ENCODE measurements around the gene KCNQ5.

KCNQ5 gene

DNA sequence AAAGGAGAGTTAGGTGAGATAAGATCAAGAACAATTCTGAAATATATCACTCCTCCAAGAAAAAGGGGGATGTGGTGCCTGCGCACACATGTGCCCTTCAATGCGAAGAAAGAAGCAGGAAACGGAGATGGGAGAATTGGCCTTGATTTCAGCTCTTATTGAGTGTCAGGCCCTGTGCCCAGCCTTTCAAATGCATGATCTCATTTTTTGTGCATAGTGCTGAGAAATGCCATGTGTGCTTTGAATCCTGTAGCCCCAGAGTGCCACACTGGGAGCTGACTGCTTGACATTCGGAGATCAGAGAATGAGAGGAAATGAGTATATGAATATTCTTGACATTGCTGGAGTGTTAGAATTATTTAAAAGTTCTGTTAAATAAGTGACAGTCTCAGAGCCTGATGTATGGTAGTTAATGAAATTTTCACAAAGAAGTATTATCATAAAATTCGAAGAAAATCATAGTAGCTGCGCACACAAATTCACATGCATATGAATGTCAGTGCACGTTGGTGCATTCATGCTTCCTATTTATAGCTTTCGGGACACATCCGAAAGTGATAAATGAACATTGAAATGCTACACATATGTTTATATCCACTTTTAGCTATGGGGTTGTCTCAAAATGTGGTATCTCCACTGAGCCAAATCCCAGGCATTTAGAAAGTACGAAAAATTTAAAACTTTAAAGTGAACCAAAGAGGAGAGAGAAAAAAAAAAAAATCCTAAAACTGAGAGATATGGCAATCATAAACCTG lies 172.0 kb downstream of the KCNQ5 start:
- no peak for DNase-seq (ENCODE audit: low spot score)

DNA sequence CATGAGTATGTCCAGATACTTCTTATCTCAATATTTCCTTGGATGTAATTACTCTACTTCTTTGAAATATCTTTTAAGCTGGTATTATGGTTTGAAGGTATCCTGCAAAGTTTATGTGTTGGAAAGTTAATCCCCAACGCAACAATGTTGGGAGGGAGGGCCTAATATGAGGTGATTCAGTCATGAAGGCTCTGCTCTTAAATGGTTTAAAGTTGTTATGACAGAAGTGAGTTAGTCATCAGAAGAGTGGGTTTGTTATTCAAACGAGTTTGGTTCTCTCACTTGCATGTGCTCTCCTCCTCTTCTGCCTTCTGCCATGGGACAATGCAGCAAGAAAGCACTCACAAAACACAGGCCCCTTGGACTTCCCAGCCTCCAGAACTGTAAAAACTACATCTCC lies 176.3 kb downstream of the KCNQ5 start:
- DNase-seq (ENCODE audit: low spot score) = no peak

DNA sequence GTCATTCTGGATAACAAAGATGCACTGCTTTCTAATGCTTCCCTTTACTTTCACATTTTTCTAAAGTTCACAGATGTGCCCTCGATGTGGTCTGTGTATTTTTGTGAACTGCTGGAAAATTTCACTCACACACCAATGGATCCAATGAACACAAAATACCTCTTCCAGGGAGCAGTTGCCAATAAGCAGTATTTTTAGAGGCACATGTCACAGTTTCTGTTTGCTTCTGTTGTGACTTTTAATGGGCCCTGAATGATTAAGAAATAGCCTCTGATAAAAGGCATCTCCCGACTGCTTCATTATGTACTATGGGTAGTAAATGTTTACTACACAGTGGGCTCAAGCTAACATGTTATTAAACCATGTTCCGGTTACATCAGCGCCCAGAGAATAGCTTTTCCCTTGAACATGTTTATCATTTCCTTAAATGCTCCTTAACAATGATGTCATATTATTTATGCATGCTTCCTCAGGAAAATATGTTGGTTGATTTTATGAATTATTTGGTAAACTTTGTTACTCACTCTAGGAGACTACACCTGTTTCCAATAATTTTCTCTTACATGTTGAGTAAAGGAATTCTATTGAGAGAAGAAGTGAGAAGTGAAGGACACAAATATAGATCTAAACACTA lies 188.0 kb downstream of the KCNQ5 start:
- DNase-seq (ENCODE audit: low spot score) = no peak

DNA sequence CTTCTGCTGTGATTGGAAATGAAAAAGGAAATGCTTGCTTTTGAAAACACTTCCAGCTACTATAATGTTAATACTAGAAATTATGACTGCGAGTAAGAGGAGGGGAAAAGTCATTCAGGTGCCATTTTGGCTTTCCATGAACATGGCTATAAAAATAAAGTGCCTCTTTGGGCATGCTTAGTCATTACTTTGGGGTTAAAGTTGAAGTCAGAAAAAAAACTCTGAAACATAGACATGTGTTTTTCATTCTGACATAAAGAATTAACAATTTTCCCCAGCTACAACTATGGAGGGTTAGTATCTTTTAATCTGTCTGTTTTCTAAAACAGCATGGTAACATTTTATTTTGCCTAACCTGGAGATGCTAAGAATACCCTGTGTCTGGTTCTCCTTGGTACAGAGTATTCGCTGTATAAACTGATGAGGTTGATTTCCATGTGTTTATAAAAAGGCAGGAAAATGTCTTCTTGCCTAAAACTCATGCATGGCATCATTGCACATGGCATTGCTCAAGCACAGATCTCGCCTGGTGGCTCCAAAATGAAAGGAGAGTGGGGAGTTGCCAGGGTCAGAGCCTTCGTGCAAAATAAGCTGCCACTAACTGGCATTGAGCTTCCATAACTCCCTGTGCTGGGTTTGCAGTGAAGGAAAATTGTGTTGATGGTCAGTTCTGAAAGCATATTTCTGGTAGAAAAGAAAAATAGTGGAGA lies 188.9 kb downstream of the KCNQ5 start:
- no peak for DNase-seq (ENCODE audit: low spot score)

DNA sequence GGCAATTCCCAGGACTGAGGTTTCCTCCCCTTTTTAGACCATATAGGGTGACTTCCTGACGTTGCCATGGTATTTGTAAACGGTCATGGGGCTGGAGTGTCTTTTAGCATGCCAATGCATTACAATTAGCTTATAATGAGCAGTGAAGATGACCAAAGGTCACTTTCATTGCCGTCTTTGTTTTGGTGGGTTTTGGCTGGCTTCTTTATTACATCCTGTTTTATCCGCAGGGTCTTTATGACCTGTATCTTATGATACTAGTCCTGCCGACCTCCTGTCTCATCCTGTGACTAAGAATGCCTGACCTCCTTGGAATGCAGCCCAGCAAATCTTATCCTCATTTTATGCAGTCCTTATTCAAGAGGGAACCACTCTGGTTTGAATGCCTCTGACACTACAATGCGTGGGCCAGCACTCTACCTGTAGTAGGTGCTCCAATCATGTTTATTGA lies 190.1 kb downstream of the KCNQ5 start:
- DNase-seq (ENCODE audit: low spot score) = no peak

DNA sequence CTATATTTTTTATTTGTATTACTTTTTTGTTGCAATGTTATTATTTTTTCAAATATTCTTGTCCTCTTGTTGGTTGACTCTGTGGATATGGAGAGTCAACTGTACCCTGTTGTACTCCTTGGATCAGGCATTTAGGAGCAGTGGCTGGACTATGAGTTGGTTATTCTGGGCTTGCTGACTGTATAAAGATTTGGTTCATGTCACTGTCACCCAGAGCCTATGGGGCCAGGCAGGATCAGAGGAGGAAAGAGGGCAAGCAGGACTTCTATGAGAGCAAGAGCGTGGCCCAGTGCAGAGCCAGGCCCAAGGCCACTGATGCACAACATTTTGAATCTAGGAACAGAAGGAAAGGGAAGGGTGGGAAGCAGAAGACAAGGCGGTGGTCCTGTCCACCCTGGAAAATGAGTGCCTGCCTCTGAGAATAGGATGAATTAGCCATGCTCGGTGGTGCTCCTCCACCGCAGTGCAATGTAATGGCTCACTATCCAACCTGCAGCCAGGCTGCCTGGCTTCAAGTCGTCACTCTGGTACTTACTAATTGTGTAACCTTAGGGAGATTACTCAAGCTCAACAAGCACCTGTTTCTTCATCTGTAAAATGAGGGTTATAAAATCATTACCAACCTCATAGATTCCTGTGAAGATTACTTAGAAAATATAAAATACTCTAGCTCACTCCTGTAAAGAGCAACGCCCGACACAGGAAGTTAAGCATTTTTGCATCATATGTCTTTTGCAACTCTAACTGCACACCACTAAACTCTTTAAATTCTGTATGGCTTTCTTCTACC lies 192.1 kb downstream of the KCNQ5 start:
- no peak for DNase-seq (ENCODE audit: low spot score)

DNA sequence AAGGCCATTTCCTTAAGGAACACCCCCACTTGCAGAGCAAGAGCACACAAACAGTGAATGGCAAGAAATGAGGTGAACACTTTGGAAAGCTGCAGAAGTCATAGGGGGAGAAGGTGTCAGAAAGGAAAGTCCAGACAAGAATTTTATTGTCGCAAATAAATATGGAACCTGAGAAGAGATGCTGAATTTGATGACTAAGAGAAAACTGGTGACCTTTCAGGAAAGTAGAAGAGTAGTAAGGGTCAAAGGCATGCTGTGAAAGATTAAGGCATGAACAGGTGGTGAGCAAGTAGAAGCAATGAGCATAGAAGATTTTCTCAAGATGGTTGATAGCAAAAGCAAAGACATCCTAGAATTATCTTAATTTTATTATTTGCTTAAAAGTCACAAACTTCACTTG lies 194.2 kb downstream of the KCNQ5 start:
- no peak for DNase-seq (ENCODE audit: low spot score)

DNA sequence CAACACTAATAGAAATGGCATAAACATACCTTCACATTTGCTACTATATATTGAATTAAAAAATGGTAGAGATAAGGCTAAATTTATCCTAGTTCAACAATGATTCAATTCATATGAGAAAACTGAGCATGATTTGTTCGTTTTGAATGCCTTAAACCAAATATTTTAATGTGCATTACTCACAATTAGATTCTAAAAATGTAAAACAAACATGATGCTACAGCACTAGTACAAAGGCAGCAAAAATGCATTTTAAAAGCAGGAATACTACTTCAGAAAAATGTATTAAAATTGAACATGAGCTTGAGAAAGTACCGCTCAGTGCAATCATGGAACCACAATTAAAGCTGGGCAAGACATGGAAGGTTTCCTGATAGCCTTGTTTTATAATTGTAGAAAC lies 195.3 kb downstream of the KCNQ5 start:
- no peak for DNase-seq (ENCODE audit: low spot score)

DNA sequence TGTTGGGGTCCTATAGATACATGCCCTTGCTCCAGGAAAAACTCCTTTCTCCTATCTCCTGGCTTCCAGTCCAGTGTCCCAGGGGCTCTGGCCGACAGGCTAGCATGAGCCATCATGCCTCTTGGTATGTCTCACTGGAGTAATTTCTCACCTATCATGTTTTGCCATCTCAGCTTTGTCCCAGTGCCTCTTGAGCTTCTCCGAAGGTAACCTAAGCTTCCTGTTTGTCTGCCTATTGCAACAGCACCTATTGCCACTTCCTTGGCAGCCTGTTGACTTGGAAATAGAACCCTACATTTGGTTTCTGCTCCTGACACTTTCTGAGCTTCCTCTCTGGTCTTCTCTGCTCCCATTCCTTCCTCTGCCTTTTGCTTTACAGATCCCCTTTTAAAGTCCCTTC lies 197.7 kb downstream of the KCNQ5 start:
- no peak for DNase-seq (ENCODE audit: low spot score)

DNA sequence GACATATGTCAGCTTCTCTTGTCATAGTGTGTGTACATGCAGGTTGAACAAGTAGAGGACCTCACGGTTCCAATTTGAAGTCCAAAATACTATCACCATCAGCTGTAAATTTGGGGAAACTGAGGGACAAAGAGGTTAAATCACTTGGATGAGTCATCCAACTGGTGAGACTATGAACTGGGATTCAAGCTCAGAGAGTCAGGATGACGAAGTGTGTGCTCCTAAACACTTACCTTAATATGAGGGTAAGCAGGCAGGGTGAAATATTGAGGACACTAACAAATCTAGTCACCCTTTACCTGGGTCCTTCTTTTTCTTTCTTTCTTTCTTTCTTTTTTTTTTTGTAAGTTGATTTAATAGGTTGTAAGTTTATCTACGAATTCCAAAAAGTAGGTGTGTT lies 198.3 kb downstream of the KCNQ5 start:
- DNase-seq (ENCODE audit: low spot score) = no peak

DNA sequence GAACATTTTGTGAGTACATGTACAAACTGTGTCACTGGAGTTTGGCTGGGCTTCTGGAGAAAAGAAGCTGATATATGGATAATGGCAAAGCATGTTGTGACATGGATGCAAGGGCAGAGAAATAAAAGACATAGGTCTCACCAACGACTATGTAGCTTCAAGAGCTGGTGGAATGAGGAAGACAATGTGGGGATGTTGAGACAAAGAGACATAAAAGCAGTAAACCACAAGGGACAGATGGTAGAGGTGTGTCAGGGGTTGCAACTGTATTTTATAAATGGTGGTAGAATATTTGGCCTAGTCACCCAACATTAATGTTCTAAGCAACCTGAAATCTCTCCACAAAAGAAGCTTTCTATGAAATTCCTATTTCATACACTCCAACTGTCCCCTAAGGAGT lies 199.0 kb downstream of the KCNQ5 start:
- DNase-seq (ENCODE audit: low spot score) = no peak

DNA sequence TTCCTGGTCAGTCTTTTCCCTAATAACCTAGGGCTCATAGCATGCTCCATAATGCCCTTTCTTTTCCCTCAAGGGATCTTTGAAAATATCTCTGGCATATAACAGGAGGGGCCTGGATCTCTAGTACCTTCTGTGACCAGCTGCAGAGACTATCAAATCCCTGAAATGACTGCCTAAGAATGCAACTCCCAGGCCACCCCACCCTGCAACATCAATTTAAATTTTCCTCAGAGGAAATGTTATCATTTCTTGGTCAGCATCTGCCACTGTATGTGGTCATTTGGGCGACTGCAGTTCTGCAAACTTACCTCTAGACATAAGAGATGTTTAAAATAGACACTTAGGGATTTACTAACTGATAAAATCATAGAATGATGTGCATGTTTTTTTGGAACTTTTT lies 200.2 kb downstream of the KCNQ5 start:
- DNase-seq (ENCODE audit: low spot score) = no peak

DNA sequence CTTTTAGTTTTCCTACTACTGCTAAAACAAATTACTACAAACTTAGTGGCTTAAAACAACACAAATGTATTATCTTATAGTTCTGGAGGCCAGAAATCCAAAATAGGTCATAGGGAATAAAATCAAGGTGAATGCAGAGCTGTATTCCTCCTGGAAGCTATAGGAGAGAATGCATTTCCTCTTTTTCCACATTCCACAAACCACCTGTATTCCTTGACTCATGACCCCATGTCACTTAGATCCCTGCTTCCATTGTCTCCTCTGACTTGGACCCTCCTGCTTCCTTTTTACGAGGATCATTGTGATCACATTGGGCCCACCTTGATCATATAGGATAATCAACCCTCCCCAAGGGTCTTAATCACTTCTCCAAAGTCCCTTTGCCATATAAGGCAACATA lies 200.8 kb downstream of the KCNQ5 start:
- no peak for DNase-seq (ENCODE audit: low spot score)

DNA sequence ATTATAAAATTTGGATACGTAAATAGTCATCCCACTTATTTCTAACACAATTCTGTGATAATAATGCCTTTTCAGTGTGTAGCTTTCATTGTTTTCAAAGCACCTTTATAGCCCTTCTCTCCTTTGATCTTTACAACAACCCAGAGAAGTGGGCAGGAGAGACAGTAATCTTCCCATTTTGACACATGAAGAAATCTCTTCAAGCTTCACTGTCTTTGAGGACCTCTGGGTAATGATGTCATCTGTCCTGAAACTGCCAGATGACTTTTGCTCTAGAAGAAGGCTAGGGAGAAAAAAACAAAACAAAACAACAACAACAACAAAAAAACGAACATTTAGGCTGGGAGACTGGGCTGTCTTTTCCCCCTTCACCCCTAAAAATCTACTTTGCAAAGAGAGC lies 203.0 kb downstream of the KCNQ5 start:
- no peak for DNase-seq (ENCODE audit: low spot score)

DNA sequence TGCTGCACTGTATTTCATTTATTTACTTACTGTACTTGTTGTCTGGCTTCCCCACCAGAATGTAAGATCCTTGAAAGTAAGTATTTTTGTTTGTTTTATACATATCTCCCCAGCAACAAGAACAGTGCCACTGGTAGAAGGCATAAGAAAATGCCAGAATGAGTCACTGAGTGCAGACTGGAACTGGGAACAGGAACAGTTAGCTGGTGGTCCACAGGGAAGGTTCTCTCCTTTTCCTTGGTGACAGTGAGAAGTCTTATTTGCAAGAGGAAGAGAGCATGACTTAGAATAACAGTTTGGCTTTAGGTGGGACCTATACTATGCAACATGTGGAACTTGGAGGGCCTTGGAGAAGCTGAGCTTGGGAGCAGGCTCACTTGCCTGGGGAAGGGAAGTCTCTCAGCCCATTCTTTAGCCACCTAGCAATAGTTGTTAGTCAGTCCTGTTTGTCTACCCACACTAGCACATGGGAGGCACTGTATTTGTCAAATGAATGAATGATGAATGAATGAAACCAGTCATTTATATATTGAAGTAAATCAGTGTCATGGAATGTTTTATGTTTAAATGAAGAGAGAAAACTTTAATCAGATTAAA lies 203.5 kb downstream of the KCNQ5 start:
- DNase-seq (ENCODE audit: low spot score) = no peak

DNA sequence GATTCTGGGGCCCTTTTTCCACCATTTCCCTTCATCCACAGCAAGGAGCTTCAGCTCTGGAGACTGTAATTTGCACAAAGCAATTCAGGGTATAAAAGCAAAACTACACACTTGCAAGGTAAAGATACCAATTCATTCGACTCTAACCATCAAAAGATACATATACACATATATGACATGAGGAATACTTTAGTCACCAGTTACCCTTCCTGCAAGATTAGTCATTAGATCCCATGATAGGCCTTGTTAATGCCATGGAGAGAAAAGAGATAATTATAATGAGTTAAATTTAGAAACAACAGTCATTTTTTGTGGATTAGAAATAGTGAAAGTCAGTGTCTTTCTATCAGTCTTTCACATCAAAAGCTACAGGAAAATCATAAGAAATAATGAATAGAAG lies 204.2 kb downstream of the KCNQ5 start:
- DNase-seq (ENCODE audit: low spot score) = no peak

DNA sequence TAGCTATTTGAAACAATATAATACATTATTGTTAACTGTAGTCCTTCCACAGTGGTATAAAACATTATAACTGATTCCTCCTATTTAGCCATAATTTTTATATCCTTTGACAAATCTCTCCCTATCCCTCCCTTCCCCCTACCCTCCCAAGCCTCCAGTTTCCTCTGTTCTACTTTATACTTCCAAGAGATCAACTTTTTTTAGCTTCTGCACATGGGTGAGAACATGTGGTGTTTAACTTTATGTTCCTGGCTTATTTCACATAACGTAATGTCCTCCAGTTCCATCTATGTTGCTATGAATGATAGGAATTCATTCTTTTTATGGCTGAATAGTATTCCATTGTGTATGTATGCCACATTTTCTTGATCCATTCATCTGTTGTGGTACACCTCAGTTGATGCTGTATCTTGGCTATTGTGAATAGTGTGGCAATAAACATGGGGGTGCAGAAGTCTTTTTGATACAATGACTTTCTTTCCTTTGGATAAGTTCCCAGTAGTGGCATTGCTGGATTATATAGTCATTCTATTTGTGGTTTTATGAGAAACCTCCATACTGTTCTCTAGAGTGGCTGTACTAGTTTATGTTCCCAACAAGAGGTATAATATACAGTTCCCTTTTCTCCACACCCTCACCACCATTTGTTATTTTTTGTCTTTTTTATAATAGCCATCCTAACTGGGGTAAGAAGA lies 205.0 kb downstream of the KCNQ5 start:
- DNase-seq (ENCODE audit: low spot score) = no peak

DNA sequence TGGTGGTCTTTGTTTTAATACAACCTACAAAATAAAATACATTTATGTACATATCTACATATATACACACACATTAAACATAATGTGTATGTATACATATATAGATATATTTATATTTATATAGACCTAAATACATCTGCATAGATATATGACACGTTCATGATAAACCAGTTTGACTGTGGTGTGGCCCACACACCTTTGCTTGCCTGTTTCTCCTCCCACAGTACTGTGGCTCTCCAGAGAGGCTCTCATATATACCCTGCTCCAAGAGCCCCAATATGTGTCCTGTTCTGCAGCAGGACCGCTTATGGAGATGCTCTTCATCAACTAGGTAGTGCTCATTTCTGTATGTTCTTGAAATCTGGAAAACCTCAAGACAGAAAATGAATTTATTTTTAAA lies 207.0 kb downstream of the KCNQ5 start:
- DNase-seq (ENCODE audit: low spot score) = no peak

DNA sequence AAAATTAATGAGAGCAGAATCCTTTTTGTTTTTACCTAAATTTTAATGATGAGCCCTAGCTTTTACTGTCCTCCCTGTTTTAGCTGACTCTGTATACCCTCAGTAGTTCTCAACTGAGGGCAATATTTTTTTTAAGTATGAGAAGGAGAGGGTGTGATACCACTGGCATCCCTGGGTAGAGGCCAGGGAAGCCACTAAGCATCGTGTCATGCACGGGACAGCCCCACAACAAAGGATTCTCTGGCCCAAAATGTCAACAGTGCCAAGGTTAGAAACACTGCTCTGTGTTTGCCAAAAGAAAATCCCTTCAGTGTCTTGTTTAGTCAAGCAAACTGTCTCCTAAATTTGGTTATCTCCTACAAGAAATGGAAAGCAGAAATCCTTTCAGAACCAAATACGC lies 210.4 kb downstream of the KCNQ5 start:
- DNase-seq (ENCODE audit: low spot score) = no peak

DNA sequence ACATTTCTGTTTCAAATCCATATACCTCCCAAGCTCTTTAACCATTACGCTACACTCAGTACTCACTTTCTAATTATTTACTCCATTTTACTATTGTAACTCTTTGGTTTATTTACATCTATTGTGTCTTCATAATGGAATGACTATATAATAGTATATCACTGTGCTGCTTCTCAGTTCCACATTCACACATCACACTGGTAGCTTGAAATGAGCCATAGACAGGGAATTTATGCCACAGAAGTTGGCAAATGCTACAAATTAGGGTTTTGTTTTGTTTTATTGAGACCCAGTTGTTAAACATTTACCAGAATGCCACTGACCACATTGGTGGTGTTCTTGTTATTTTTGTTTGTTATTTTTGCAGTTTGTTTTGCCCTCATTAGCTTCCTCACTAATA lies 213.9 kb downstream of the KCNQ5 start:
- DNase-seq (ENCODE audit: low spot score) = no peak

DNA sequence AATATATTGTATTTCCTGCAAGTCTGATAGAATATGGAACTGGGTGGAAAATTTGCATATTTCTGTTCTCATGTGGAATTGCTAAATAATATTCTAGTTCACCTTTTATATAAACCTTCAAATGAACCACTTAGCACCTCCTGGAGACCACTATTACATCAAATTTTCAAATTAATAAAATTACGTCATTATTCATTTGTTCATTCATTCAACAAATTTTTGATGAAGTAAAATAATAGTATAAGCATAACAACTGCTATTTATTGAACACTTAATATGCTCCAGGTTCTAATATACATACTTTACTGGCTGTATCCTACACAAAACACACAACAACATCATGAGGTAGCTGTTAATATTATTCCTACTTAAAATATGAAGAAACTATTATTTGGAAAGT lies 215.1 kb downstream of the KCNQ5 start:
- no peak for DNase-seq (ENCODE audit: low spot score)

DNA sequence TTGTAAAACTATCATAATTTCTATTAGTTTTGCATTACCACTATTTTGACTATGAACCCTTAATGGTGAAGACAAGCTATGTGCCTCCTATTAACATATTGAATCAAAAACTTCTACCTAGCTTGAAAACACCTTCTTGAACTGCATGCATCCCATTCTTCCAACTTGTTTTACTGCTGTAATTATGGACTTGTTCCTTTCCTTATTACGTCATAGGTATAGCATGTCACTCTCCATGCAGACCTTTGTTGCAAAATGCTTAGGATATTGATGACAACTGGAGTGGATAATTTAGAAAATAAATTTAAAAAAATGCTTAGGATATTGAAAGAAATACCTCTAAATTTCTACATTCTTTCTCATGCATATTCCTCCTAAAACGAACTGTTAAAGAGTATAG lies 219.3 kb downstream of the KCNQ5 start:
- DNase-seq (ENCODE audit: low spot score) = no peak
